Left forelimb (tissue), 1 donor: Measurements from ENCODE around the gene CACTIN.

Source experiments
- DNase-seq: peaks from one replicate; pipeline ENCODE4 v3.0.0-alpha.2; 2018; ENCODE audit warnings: low spot score

Gene CACTIN

DNA sequence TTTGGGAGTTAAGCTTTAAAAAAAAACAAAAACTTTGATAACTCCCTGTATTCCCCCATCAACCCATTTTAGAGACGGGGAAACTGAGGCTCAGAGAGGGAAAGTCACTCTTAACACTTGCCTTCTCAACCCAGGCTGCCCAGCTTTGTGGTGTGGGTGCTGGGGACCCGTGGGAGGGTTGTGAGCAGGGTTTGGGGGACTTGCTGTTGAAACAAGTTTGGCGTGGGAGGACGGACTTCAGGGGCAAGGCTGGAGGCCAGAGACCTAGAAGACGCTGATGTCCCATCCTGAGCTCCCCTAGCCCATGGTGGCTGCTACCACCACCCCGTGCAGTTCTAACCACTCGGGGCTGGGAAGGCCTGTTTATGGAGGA is 747 bp upstream of the CACTIN start:
- DNase-seq, result no peak

DNA sequence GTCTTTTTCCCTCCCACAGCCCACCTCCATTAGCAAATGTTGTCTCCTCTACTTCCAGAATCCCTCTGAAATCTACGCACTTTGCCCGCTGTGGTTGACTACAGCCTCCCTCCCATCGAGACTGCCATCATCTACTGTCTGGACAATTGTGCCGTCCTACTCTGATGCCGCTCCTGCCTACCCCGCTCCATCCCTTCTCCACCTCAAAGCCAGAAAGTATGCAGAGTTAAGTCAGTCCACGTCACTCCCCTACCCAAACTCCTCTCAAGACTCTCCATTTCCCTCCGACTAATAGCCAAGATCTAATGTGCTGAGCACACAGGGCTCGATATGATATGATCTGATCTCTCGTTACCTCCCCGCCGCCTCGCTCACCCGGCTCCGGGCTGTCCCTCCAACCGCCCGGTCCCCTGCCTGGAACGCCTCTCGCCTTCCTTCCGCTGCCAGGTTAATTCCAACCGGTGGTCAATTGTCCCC is 556 bp downstream of the CACTIN start:
- no peak for DNase-seq

DNA sequence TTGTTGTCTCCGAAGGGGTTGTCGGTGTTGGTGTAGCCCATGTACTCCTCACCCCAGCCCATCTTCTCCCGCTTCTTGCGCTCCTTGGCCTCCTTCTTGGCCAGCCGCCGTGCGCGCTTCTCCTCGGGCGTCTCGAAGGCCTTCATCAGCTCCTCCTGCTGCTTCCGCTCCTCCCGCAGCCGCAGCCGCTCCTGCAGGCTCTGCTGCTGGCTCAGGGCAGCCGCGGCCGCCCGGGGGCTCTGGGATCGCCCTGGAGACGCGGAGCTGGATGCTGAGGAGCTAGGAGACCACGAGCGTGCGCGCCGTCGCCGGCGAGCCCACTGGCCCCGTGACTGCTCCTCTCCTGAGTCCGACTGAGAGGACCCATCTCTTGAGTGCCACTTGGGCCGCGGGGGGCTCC is 2.9 kb downstream of the CACTIN start:
- no peak for DNase-seq

DNA sequence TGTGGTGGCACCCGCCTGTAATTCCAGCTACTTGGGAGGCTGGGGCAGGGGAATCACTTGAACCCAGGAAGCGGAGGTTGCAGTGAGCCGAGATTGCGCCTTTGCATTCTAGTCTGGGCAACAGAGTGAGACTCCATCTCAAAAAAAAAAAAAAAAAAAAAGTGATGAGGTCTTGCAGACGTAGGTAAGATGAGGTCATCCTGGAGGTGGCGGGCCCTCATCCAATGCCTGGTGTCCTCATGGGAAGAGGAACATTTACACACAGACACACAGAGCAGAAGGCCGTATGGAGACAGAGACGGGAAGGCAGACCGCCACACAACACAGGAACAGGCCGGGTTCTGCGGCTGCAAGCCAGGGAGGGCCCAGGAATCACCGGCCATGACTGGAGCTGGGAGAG is 4.4 kb downstream of the CACTIN start:
- DNase-seq, result no peak

DNA sequence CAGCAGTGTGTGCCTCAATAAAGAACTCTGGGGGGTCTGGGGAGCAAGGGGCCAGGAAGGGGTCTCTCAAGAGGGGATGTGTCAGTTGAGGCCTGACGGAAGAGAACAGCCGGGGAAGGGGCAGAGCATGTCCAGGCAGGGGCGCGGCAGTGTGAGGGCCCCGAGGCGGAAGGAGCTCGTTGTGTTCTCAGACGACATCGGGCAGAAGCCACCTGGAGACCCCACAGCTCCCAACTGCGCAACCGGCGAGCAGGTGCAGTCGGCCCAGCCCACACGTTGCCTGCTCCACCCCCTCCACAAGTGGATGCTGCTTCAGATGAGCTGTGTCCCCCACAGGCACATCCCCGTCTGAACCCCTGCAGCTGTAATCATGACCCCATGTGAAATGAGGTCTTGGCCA is 4.9 kb downstream of the CACTIN start:
- no peak for DNase-seq

DNA sequence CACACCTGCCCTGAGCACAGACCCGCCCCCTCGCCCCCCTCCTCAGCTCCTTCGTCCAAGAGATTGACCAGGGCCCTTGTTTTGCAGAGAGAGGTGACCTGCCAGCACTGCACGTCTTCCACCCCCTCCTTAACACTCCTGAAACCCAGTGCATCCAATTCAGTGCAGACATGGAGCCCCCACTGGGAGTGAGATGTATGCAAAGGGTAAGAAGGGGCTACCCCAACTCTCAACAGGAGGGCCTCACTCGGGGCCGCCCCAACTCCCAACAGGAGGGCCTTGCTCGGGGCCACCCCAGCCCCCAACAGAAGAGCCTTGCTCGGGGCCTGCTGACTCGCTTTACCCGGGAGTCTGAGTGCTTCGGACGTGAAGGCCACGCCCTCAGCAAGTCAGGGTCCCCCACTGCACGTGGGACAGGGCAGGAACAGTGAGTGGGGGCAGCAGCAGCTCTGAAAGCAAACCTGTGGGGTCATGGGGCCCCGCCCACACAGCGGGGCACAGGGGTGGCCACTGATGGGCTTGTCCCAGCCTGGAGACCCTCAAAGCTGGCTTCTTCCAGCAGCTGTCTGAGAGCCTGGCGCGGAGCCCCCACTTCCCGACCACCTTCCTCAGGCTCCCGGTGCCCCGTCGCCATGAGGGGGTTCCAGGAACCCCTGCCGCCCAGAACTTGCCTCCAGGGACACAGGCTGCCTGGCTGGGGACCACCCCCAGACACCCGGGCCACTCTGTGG is 5.6 kb downstream of the CACTIN start:
- DNase-seq, result no peak

DNA sequence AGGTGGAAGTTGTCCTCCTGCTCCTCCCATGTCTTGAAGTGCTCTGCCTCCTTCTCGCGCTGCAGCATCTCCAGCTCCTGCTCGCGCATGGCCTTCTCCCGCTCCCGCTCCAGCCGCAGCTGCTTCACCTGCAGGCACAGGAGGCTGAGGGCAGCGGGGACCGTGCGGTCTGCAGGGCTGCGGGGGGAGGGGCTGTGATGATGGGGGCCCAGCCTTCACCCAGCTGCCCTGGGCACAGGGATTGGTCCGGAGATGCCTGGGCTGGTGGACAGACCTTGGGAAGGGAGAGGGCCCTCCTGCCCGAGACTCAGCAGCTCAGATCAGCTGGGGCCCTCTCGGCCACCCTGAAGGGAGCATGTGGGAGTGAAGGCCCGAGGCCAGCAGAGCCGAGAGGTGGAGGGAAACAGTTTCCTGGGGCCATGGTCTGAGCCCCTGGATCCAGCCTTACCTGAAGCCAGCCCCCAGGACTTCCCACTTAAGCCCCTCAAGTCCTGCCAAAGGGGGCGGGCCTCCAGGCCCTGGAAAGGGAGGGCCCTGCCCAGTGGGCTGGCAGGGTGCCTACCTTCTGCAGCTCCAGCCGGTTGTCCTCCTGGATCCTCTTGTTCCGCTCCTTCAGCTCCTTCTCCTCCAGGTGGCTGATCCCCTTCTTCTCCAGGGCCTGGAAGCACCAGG is 6.3 kb downstream of the CACTIN start:
- DNase-seq, result no peak

DNA sequence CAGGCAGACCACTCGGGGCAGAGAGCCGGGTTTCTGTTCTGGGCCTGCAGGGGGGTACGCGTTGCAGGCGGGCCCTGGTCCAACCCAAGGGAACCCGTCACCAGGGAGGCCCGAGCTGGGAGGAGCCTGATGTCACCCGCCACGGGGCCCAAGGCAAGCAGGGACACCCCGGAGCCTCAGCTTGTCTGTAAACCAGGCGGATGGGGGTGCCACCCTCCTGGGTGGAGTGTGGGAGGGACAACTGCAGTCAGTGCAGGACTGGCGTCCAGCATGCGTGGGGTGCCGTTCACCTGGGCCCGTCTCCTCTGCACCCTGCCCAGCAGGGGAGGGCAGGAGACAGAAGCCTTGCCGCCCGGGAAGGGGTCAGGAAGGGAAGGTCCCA is 7.0 kb downstream of the CACTIN start:
- no peak for DNase-seq

DNA sequence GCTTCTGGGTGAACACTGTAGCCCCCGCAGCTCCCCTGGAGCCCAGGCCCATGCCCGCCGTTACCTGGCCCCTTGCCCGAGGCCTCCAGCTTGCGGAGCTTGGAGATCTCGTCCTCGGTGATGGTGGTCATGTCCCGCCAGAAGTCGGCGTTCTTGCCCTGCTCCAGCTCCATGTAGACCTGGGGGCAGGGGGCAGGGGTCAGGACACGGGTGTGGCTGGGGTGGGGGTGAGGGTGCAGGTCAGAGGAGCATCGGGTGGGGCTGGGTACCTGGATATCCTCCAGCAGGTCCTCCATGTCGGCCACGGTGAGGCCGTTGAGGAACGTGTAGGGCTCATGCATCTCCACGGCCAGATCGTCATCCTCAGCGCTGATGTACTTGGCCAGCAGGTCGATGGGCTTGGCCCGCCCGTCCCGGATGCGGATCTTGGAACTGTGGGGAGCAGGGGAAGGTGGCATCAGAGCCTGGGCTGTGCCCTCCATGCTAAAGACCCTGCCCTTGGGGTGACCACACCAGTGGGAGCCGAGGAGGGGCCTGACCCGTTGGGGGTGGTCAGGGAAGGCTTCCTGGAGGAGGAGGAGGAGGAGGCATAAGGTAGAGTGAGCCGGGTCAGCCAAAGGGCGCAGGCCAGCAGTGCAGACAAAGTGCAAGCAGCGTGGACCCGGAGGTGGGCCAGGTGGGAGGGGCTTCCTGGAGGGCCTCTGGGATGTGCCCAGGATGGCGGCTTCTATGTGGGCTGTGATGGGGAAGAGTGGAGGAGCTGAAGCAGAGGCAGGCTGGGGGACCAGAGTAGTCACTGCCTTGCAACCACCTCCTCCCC is 7.6 kb downstream of the CACTIN start:
- DNase-seq, result no peak

DNA sequence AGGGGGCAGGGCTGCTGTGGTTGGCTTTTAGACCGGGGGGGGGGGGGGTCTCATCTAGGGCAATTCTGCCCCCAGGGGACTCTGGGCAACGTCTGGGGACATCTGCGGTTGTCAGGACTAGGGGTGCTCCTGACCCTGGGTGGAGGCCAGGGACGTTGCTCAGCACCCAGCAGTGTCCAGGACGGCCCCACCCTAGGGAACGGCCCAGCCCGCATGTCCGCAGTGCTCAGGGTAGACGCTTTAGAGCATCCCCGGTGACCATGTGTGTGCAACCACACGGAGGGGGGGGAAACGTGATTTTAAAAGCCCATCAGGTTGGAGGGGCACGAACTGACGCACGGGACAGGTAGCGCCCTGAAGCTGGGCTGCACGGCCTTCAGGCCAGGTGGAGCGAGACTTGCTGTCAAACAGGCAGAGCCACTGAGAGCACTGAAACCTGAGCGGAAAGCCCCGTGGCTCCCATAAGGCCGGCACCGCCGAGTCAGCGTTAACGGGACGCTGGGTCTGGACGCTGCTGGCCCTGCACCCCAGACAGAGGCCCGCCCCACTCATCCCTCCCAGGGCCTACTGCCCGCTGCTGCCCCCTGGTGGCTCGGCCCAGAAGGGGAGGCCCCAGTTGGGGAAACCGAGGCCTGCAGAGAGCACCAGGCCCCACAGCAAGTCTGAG is 8.3 kb downstream of the CACTIN start:
- no peak for DNase-seq

DNA sequence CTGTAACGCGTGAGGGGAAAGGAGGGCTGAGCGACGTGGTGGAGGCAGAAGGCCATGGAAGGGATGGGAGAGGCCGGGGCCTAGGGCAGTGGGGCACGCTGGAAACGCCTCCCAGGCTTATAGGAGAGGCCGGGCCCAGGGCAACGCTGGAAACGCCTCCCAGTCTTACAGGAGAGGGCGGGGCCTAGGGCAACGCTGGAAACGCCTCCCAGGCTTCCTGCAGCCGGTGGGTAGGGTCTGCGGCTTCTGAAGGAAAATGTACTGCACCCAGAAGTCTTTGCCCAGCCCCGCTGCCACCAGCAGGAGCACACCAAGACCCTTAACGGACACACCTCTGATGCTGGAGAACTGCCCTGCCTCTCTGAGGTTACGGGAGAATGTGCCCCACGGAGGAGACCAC is 9.1 kb downstream of the CACTIN start:
- DNase-seq, result no peak

DNA sequence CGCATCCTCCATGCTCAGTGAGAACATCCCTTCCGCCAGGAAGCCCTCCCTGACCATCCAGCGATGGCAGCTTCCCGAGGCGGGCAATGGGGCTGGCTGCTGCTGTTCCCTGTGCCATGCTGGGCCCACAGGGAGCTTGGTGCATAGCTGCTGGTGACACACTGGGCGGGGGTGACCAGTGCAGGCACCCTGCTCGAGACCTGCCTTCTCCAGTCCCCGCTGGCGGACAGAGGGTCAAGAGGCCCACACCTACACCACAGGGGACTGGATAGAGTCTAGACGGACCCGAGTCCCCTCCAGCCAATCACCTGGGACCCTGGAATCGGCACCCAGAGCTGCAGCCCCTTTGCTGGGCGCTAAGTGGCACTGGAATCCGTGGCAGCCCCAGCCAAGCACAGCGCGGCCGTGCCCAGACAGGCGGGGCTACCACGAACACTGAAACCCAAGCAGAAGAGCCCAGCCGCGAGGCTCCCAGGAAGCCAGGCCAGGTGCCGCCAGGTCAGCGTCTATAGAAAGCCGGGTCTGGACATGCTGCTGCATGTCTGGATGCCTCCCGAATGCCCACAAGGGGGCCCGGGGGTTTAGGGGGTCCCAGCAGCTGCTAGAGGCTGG is 11.0 kb downstream of the CACTIN start:
- no peak for DNase-seq

DNA sequence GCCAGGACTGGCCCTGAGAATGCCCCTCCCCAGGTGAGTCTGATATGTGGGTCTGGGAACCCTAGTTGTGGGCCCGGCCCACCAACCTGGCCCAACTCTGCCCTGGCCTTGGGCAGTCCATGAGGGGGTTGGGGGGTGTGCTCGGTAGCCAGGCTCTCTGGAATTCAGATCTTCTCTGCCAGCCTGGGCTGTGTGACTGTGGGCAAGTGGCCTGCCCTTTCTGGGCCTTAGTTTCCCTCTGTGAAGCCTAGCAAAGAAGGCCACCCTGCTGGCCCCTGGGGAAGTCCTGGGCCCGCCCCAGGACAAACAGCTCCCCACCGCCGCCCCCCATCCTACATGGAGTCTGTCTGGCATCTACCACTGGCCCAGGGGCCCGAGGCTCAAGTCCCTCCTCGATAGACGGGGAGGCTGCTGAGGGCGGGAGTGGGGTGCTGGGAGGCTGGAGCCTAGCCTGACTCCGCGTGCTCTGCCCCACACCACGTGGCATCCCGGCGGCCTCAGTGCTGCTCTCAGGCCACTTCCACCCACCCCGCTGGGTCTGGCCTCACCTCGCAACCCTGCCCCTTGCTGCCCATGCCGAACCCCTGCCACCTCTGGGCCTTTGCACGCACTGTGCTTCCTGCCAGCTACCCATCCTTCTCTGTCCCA is 11.6 kb downstream of the CACTIN start:
- no peak for DNase-seq

DNA sequence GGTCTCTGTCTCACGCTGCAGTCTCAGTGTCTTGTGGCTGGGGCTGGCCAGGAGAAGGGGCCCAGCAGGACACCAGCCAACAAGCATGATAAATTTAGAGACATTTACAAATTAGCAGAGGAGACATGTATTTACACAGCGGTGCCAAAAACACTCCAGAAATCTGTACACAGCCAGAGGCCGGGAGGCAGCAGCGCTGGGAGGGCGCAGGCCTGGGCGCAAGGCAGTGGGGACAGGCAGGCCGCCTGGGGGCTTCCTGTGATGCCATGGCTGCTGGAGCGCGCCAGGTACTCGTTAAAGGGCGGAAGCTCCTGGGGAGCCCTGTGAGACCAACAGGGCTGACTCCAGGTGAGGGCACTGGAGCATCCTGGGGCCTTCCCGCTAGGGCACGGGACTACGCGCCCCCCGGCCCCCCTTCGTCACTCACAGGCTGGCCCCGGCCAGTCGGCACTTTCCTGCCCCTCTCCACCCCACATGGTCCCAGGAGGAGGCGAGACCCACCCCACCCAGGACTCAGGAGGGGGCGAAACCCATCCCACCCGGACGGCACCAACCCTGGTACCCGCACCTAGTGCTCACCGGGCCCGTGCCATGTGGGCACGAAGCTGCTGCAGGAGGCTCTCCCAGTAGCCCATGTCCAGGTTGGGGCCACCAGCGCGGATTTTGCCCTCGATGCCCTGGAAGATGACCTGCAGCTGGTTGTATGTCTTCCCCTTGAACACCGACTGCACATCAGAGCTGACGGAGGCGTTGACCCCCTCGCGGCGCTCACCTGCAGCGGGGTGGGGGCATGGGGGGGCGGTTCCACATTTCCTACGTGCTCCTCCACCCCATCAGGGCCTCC is 12.6 kb downstream of the CACTIN start:
- DNase-seq, result no peak

DNA sequence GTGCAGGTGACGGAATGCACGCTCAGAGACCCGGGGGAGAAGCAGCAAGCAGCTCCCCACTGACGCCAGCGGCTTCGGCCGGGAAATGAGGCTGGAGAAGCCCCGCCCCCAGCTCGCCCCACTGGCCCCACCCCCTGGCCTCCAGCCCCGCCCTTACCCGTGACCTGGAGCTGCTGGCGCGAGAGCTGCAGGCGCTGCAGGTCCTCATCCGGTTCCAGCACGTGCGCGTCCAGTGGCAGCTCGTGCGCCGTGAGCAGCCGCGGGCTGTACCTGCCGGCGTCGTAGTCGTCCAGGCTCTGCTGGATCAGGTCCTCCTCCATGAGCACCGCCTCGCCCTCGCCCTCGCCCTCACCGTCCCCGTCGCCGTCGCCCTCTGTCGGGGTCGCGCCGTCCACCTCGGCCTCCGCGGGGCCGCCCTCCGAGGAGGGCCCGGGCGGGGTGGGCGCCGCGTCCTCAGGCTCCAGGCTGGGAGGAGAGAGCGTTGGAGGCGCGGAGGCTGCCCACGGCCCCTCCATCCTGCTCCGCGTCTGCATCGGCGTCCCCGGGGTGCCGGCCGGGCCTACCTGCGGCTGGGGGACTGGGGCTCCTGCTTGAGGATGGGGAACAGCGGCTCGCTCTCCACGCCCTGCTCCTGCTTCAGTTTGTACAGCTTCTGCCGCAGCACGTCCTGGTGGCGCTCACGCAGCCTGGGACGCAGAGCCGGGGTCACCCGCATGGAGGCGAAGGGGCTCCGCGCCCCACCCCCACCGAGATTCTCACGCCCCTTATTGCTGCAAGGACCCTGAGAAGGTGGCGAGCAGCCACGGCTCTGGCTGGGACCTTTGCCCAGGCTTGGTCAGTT is 13.5 kb downstream of the CACTIN start:
- no peak for DNase-seq

DNA sequence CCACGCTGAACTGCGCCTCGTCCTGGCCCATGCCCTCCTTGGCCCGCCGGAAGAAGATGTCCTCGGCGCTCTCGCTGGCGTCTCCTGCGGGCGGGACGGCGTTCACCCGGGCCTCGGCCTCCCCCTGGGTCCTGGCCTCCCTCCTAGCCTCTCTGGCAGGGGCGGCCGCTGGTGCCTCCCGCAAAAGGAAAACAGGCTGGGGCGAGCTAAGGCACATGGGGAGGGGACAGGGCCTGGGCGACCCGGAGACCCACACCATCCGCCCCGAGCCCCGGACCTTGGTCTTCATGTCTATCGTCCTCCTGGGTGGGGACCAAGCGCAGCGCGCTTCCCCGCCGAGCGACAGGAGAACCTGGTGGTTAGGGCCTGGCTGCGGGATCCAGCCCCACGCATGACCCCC is 14.3 kb downstream of the CACTIN start:
- no peak for DNase-seq

DNA sequence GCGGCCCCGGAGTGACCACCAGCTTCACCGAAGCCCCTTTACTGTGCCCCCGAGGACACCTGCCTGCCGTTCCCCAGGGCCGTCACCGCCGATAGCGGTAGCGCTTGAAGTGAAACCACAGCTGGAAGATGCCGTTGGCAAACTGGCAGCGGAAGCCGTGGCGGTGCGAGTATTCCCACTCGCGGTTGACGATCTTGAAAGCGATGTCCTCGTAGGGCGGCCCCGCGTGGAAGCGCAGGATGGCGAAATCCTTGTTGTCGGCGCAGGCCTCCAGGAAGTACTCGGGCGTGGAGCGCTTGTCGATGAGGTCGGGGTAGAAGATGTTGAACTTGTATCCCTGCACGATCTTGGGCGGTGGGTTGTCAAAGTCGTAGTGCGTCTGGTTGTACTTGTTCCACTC is 14.7 kb downstream of the CACTIN start:
- DNase-seq, result no peak

DNA sequence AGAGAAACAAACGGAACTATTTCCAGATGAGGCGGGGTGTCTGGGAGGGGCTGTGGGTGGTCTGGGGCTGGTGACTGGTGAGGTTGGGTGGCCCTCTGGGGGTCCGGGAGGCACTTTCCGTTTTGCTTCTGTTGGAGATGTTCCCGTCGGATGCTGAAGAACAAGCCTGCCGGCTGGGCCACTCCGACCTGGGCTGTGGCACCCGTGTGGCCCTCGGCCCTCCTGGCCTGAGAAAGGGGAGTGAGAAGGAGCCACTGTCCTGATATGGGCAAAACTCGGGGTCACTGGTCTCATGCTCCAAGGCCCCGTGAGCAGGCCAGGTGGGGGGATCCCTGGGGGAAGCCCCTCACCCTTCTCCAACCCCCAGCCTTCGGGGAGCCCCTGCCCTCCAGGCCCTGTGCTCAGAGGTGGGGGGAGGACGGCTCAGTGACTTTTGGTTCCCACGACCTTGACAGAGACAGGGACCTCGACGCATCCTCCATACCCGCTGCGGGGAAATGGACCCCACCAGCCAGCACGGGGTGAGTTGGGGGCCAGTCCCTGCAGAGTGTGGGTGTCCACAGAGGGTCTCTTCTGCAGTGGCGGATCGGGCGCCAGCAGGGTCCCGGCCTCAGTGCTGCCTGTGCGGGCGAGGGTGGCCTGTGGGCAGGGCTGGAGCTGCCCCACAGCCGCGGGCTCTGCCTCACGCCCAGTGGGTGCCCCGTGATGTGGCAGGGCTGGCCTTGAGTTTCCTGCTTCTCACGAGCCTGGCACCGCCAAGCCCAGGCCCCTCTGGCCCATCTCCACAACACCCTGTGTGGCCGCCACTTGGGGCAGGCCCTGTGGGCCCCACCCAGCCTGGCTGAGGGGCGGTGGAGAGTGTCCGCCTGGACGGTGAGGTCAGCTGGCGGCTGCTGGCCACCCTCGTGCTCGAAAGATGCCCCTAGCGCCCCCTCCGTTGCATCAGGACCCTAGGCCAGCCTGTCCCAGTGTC is 15.6 kb downstream of the CACTIN start:
- no peak for DNase-seq
